GM12878 (cell line): ENCODE data around the gene SCNN1B. TPM values are rescaled to one million over a fixed set of nuclear protein-coding genes. Genes with fewer than 3 reads are reported as not detected.

ENCODE experiments used
- ATAC-seq: fragments of 200-7000 bp; cut with Tn5 transposase; 3 replicates; pipeline ENCODE4 v1.9.1; 2020; ENCODE audit warnings: mild to moderate bottlenecking, moderate library complexity
- BruUV-seq: library from RNA; stranded (reverse); fragments of 400-500 nt; replicated peaks from 2 replicates; lab custom pipeline; 2021; lab: Mats Ljungman, UMichigan
- CTCF ChIA-PET: fragments of 300-600 bp; sonication (Branson Sonifier 250); formaldehyde crosslinking; extraction: SDS; loops from one replicate; lab custom pipeline; 2021; ENCODE audit warnings: inconsistent platforms; lab: Yijun Ruan, JAX
- POLR2A ChIA-PET: fragments of 350-600 bp; formaldehyde crosslinking; extraction: SDS; loops from one replicate; lab custom pipeline; 2021; ENCODE audit warnings: inconsistent platforms; lab: Charles Lee
- RAD21 ChIA-PET: fragments of 300-600 bp; sonication (Branson Sonifier 250); formaldehyde crosslinking; loops from one replicate; lab custom pipeline; 2023; ENCODE audit warnings: antibody characterized with exemption; ENCODE audit not compliant: unreplicated experiment; lab: Charles Lee
- SMC1A ChIA-PET: fragments of 300-600 bp; sonication (Branson Sonifier 250); formaldehyde crosslinking; loops from one replicate; lab custom pipeline; 2023; ENCODE audit not compliant: unreplicated experiment, uncharacterized antibody; lab: Charles Lee
- DNase-seq: peaks from one replicate; pipeline ENCODE4 v3.0.0-alpha.2; 2011; ENCODE audit warnings: low read depth, low spot score
- FAIRE-seq: peaks from 3 replicates; lab custom pipeline; 2011; peaks lifted over from hg19 to GRCh38; lab: Jason Lieb, UNC
- H2AFZ ChIP-seq: 2 replicates; pipeline ENCODE4 v1.6.0; 2011; ENCODE audit warnings: low read depth, low read length, control low read depth; ENCODE audit not compliant: control insufficient read depth
- H3K27ac ChIP-seq: 2 replicates; pipeline ENCODE4 v1.5.1; 2011; ENCODE audit warnings: control low read depth; ENCODE audit not compliant: control insufficient read depth, insufficient read depth
- H3K27me3 ChIP-seq, 2 experiments: replicated peaks in 1 of 2; 2 replicates each; pipeline versions ENCODE4 v1.6.0 to v1.6.1; 2011; ENCODE audit warnings: low read length in 1 of 2; ENCODE audit not compliant: control insufficient read depth in 2 of 2, insufficient read depth in 2 of 2
- H3K36me3 ChIP-seq, 2 experiments: 2 replicates each; pipeline ENCODE4 v1.5.1; 2011; ENCODE audit warnings: low read length in 1 of 2; ENCODE audit not compliant: control insufficient read depth in 2 of 2, insufficient read depth in 2 of 2
- H3K4me1 ChIP-seq: 2 replicates; pipeline ENCODE4 v1.6.1; 2011; ENCODE audit warnings: mild to moderate bottlenecking, low read length, moderate library complexity, mixed read lengths; ENCODE audit not compliant: control insufficient read depth, insufficient read depth
- H3K4me2 ChIP-seq: 2 replicates; pipeline ENCODE4 v1.6.0; 2011; ENCODE audit warnings: control low read depth; ENCODE audit not compliant: control insufficient read depth, insufficient read depth
- H3K4me3 ChIP-seq: fragments of 200-600 bp; sonication (generic); 2 replicates; pipeline ENCODE4 v1.5.1; 2016
- H3K79me2 ChIP-seq: 2 replicates; pipeline ENCODE4 v1.6.0; 2011; ENCODE audit warnings: low read length; ENCODE audit not compliant: control insufficient read depth, insufficient read depth
- H3K9ac ChIP-seq: 2 replicates; pipeline ENCODE4 v1.8.0; 2011; ENCODE audit warnings: low read length, control low read depth, mixed read lengths; ENCODE audit not compliant: control insufficient read depth, insufficient read depth
- H3K9me3 ChIP-seq: replicated peaks from 3 replicates; pipeline ENCODE4 v1.5.1; 2011; ENCODE audit warnings: mild to moderate bottlenecking, low read length; ENCODE audit not compliant: control insufficient read depth, insufficient read depth
- H4K20me1 ChIP-seq: 2 replicates; pipeline ENCODE4 v1.6.0; 2011; ENCODE audit not compliant: control insufficient read depth, insufficient read depth
- CBX3 ChIP-seq: fragments of 200-600 bp; sonication (generic); IDR thresholded peaks from 2 replicates; pipeline ENCODE4 v1.6.1; 2016; ENCODE audit warnings: low read depth, borderline replicate concordance
- DPF2 ChIP-seq: fragments of 450-650 bp; IDR thresholded peaks from 2 replicates; pipeline ENCODE4 v1.6.1; 2017; ENCODE audit warnings: mild to moderate bottlenecking
- ETV6 ChIP-seq, 2 experiments: fragments of 450-650 bp in 1 of 2; IDR thresholded peaks in 1 of 2; conservative IDR thresholded peaks in 1 of 2; 2 replicates each; pipeline ENCODE4 v1.6.1; 2014; ENCODE audit warnings: antibody characterized with exemption in 1 of 2, borderline replicate concordance in 1 of 2, low read depth in 1 of 2, mild to moderate bottlenecking in 1 of 2, moderate library complexity in 1 of 2
- FOS ChIP-seq: IDR thresholded peaks from 3 replicates; pipeline ENCODE4 v1.6.1; 2011; ENCODE audit warnings: borderline replicate concordance; ENCODE audit not compliant: insufficient read length; ENCODE audit errors: extremely low read depth
- FOXK2 ChIP-seq: fragments of 450-650 bp; IDR thresholded peaks from 2 replicates; pipeline ENCODE4 v1.6.1; 2017; ENCODE audit warnings: mild to moderate bottlenecking, moderate library complexity
- HCFC1 ChIP-seq: fragments of 150-350 bp; IDR thresholded peaks from 2 replicates; pipeline ENCODE4 v1.6.1; 2014; ENCODE audit warnings: low read length
- LARP7 ChIP-seq: fragments of 450-650 bp; IDR thresholded peaks from 2 replicates; pipeline ENCODE4 v1.6.1; 2017; ENCODE audit warnings: mild to moderate bottlenecking
- MYC ChIP-seq: IDR thresholded peaks from 2 replicates; pipeline ENCODE4 v1.6.1; 2011; ENCODE audit warnings: mild to moderate bottlenecking, low read length, moderate library complexity, inconsistent platforms; ENCODE audit not compliant: insufficient read depth, insufficient replicate concordance, insufficient read length, severe bottlenecking
- NKRF ChIP-seq: fragments of 450-650 bp; conservative IDR thresholded peaks from 2 replicates; pipeline ENCODE4 v1.6.1; 2017; ENCODE audit warnings: mild to moderate bottlenecking, moderate library complexity
- PRDM15 ChIP-seq: fragments of 450-650 bp; formaldehyde crosslinking; IDR thresholded peaks from 2 replicates; pipeline ENCODE4 v1.4.0; 2020; ENCODE audit warnings: mild to moderate bottlenecking, moderate library complexity
- RELA ChIP-seq: fragments of 450-650 bp; IDR thresholded peaks from 2 replicates; pipeline ENCODE4 v1.8.0; 2014; ENCODE audit warnings: borderline replicate concordance; ENCODE audit not compliant: partially characterized antibody
- RELB ChIP-seq: fragments of 450-650 bp; IDR thresholded peaks from 2 replicates; pipeline ENCODE4 v1.6.1; 2017; ENCODE audit warnings: low read depth, mild to moderate bottlenecking, moderate library complexity
- RFX5 ChIP-seq: IDR thresholded peaks from 2 replicates; pipeline ENCODE4 v1.6.1; 2011; ENCODE audit warnings: low read depth, low read length, improper control_type of control experiment
- WGBS: methylation state at CpG from one replicate; pipeline ENCODE4 v1.1.6; 2016; ENCODE audit warnings: low lambda C conversion rate; ENCODE audit not compliant: insufficient replicate concordance, insufficient coverage; ENCODE audit errors: missing lambda C conversion rate; 5-methylcytosine and 5-hydroxymethylcytosine counted together
- in situ Hi-C: fragments of 300-500 bp; cut with MboI; formaldehyde crosslinking; loops from 9 replicates; pipeline ENCODE4 v1.14.3; 2018; ENCODE audit warnings: mixed read lengths
- intact Hi-C: fragments of 100-400 bp; cut with micrococcal nuclease; formaldehyde crosslinking; loops from one replicate; pipeline ENCODE4 v1.14.2; 2022; ENCODE audit not compliant: unreplicated experiment
- polyA plus RNA-seq, 11 experiments: library from polyadenylated mRNA; depleted of rRNA in 4 of 11; unstranded in 6 of 11; stranded (reverse) in 5 of 11; fragments of >200 nt; fragmentation: Nextera tagmentation in 4 of 11; fragmentation: Illumina TruSeq in 1 of 11; extraction: Ambion mirVana in 4 of 11; extraction: Trizol in 1 of 11; gene quantifications; 1 replicate in 1 of 11; 2 replicates in 10 of 11; pipeline versions ENCODE4 v1.2.1 to v1.2.3, GENCODE V29; 2011 to 2016; ENCODE audit warnings: inconsistent platforms in 2 of 11, missing spikeins in 2 of 11, low read depth in 1 of 11
- total RNA-seq, 4 experiments: library from RNA; depleted of rRNA in 3 of 4; stranded (reverse); fragments of >200 nt in 3 of 4; fragmentation: Illumina TruSeq in 1 of 4; extraction: Trizol in 1 of 4; gene quantifications; 2 replicates each; pipeline versions ENCODE4 v1.2.1 to v1.2.3, GENCODE V29; 2013 to 2021

The SCNN1B gene
- total and polyA plus RNA-seq, 10 of the 15 experiments (the other 5 are each of a cell fraction or from before 2014, with no cell fraction given) = 0.28 to 1.5 (median 0.64) TPM

- TF ChIP-seq FOS (no peak), RFX5 (no peak), NKRF (no peak)
Observed at GRCh38 chr16:23330583-23331249, 28.6 kb downstream of the SCNN1B start (continued).

- no TSS peak for BruUV-seq
- RAD21 ChIA-PET = no interaction called here
- WGBS = 68% methylated on average over 3 of the region's 4 CpGs
- peak in 1 of 2 experiments; percentile 70; a peak in 1 of 4 replicates for TF ChIP-seq ETV6 (conservative IDR thresholded peaks at IDR 0.05 in 1 of 2, IDR thresholded peaks at IDR 0.05 in 1 of 2; ENCODE audit: borderline replicate concordance in 1 of 2, low read depth in 1 of 2)
- no peak for TF ChIP-seq HCFC1
- TF ChIP-seq RELA = no peak
- TF ChIP-seq RELB = no peak
- no peak for TF ChIP-seq CBX3
- TF ChIP-seq FOXK2 = no peak
- TF ChIP-seq MYC = no peak
- TF ChIP-seq DPF2 = no peak
- TF ChIP-seq LARP7 = no peak
- no peak for TF ChIP-seq PRDM15
Observed at GRCh38 chr16:23333034-23333579, 31.0 kb downstream of the SCNN1B start.

More at GRCh38 chr16:23333034-23333579, 31.0 kb downstream of the SCNN1B start:
- H3K9ac ChIP-seq = no peak overlapping the region
- FAIRE-seq (no peak), DNase-seq (no peak), ATAC-seq (no peak)
- intact Hi-C loops (loop anchor here (10.0 kb wide), 1 partner anchor 102 kb away; no protein-coding TSS in a partner anchor), in situ Hi-C loops (no loop called here)
- SMC1A ChIA-PET = interaction anchor here (2.4 to 10.6 kb wide), 2 partner anchors 10 to 32 kb away, joined by 6 to 118 read pairs; no protein-coding TSS in a partner anchor
- no peak overlapping the region for H3K4me2 ChIP-seq
- H3K4me3 ChIP-seq = no peak overlapping the region
- H2AFZ ChIP-seq = no peak overlapping the region
- CTCF ChIA-PET = interaction anchor here (0.9 kb wide), 1 partner anchor 9 kb away, joined by 3 read pairs; no protein-coding TSS in a partner anchor
- H3K79me2 ChIP-seq = no peaks in the 10 kb centered on the region
- no peaks in the 10 kb centered on the region for H3K36me3 ChIP-seq
- H3K9me3 ChIP-seq = no peaks in the 10 kb centered on the region
- H3K27ac ChIP-seq = no peak overlapping the region
- POLR2A ChIA-PET = interaction anchor here (0.8 kb wide), 1 partner anchor 9 kb away, joined by 3 read pairs; no protein-coding TSS in a partner anchor
- H3K27me3 ChIP-seq = no peaks in the 10 kb centered on the region
- H3K4me1 ChIP-seq = peaks cover 31% of the 10 kb centered on the region
- no peaks in the 10 kb centered on the region for H4K20me1 ChIP-seq
